ENCODE results near the gene METTL4.
"Not testable (repeated sequence)": the region's sequence is repeated elsewhere in the genome, so short reads cannot be mapped to it uniquely, and the experiment has no call there.

The METTL4 gene

DNA sequence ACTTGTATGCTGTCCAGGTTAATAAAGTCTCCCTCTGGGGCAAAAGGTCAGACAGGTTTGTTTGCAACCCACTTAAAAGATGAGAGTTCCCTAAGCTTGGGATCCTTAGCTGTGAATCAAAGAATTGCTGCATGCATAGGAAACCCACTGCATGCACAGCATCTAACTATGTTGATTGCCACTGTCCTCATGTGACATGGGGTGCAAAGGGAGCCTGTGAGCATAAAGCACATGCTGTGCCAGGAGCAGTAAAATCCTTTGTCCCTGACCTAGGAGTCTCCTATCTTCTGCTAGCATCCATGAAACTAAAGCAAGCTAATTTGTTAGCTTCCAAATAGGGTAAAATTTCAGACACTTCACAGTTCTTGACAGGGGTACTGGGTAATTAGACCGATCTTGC is 13.8 kb downstream of the METTL4 start:
- H3K27me3 ChIP-seq (ENCODE audit: control insufficient read depth in 1 of 2, insufficient read depth in 2 of 2, low read length in 2 of 2), result no peaks in the 10 kb centered on the region
- H3K9ac ChIP-seq (ENCODE audit: low read length), result no peak overlapping the region
- H3K27ac ChIP-seq (ENCODE audit: low read depth, low read length), result no peak overlapping the region
- peaks cover 3% of the 10 kb centered on the region for H3K36me3 ChIP-seq (ENCODE audit: insufficient read depth, low read length)
- H3K9me3 ChIP-seq (ENCODE audit: low read length), result no peaks in the 10 kb centered on the region
- no peak overlapping the region for H3K4me3 ChIP-seq (ENCODE audit: low read depth in 1 of 2, low read length in 2 of 2)
- no peaks in the 10 kb centered on the region for H3K4me1 ChIP-seq (ENCODE audit: insufficient read depth, low read length)

DNA sequence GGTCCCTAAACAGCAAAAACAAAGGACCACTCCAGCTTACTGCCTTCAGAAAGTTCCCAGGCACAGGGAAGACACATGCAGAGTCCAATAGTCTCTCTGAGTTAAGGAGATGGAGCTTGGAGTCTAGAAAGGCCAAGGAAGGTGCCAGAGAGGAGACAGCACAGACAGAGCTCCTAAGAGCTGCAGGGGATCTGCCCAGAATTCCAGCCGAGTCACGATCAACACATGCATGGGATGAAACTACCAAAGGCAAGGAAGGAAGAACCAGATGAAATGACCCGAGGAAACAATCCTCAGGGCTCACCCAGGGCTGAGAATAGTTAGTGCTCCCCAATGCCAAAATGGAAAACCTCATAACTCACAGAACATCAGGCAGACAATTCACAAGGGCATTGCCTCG is 15.4 kb downstream of the METTL4 start:
- Histone ChIP-seq H3K4me3 (ENCODE audit: low read depth in 1 of 2, low read length in 2 of 2) (no peak overlapping the region), H3K9ac (ENCODE audit: low read length) (no peak overlapping the region), H3K36me3 (ENCODE audit: insufficient read depth, low read length) (peaks cover 3% of the 10 kb centered on the region), H3K27ac (ENCODE audit: low read depth, low read length) (no peak overlapping the region), H3K9me3 (ENCODE audit: low read length) (no peaks in the 10 kb centered on the region), H3K4me1 (ENCODE audit: insufficient read depth, low read length) (no peaks in the 10 kb centered on the region), H3K27me3 (ENCODE audit: control insufficient read depth in 1 of 2, insufficient read depth in 2 of 2, low read length in 2 of 2) (no peaks in the 10 kb centered on the region)

DNA sequence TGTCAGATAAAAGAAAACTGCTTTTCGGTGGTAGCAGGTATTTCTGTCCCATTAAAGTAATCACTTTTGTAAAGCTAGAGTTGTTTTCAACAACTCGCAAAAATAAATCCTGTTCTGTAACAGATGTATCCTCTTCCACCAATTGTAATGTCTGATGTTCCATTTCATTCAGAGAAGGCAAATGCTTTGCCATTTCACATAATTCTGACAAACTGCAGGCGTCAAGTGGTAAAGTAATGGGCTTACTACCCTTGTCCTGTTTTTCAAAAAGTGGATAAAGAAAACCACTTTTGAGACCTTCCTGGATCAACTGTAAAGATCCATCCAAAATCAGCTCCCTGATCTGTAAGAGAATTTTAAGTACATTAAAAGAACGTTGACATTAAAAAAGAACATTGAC is 16.6 kb downstream of the METTL4 start:
- Histone ChIP-seq H3K4me1 (ENCODE audit: insufficient read depth, low read length) (no peaks in the 10 kb centered on the region), H3K27ac (ENCODE audit: low read depth, low read length) (no peak overlapping the region), H3K36me3 (ENCODE audit: insufficient read depth, low read length) (peaks cover 3% of the 10 kb centered on the region), H3K9me3 (ENCODE audit: low read length) (no peaks in the 10 kb centered on the region), H3K27me3 (ENCODE audit: control insufficient read depth in 1 of 2, insufficient read depth in 2 of 2, low read length in 2 of 2) (no peaks in the 10 kb centered on the region), H3K4me3 (ENCODE audit: low read depth in 1 of 2, low read length in 2 of 2) (no peak overlapping the region), H3K9ac (ENCODE audit: low read length) (no peak overlapping the region)

DNA sequence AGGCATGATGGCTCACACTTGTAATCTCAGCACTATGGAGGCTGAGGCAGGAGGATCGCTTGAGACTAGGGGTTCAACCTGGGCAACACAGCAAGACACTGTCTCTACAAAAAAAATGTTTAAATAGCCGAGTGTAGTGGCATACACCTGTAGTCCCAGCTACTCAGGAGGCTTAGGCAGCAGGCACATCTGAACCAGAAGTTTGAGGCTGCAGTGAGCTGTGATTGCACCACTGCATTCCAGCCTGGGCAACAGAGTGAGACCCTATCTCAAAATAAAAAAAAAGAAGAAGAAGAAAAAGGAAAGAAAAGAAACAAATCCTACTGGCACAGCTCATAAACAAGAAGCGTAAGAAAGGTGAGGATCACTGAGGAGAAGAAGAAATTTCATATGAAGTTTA is 19.9 kb downstream of the METTL4 start:
- Histone ChIP-seq H3K9me3 (ENCODE audit: low read length) (no peaks in the 10 kb centered on the region), H3K27me3 (ENCODE audit: control insufficient read depth in 1 of 2, insufficient read depth in 2 of 2, low read length in 2 of 2) (no peaks in the 10 kb centered on the region), H3K27ac (ENCODE audit: low read depth, low read length) (no peak overlapping the region), H3K4me1 (ENCODE audit: insufficient read depth, low read length) (no peaks in the 10 kb centered on the region), H3K9ac (ENCODE audit: low read length) (no peak overlapping the region), H3K4me3 (ENCODE audit: low read depth in 1 of 2, low read length in 2 of 2) (no peak overlapping the region), H3K36me3 (ENCODE audit: insufficient read depth, low read length) (peaks cover 3% of the 10 kb centered on the region)

DNA sequence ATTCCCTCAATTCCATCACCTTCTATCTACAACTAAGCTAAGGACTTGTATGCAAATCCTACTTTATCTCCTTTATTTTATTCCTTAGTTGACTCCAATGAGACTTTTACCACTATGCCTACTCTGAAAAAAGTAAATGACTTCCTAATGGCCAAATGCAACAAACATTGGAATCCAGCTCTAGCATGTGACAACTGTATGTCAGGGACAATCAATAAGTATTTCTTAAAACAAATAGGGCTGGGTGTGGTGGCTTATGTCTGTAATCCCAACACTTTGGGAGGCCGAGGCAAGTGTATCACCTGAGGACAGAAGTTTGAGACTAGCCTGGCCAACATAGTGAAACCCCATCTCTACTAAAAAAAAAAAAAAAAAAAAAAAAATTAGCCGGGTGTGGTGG is 21.8 kb downstream of the METTL4 start:
- Histone ChIP-seq H3K36me3 (ENCODE audit: insufficient read depth, low read length) (no peaks in the 10 kb centered on the region), H3K4me1 (ENCODE audit: insufficient read depth, low read length) (no peaks in the 10 kb centered on the region), H3K27ac (ENCODE audit: low read depth, low read length) (no peak overlapping the region), H3K4me3 (ENCODE audit: low read depth in 1 of 2, low read length in 2 of 2) (no peak overlapping the region), H3K9ac (ENCODE audit: low read length) (no peak overlapping the region), H3K9me3 (ENCODE audit: low read length) (no peaks in the 10 kb centered on the region), H3K27me3 (ENCODE audit: control insufficient read depth in 1 of 2, insufficient read depth in 2 of 2, low read length in 2 of 2) (no peaks in the 10 kb centered on the region)

DNA sequence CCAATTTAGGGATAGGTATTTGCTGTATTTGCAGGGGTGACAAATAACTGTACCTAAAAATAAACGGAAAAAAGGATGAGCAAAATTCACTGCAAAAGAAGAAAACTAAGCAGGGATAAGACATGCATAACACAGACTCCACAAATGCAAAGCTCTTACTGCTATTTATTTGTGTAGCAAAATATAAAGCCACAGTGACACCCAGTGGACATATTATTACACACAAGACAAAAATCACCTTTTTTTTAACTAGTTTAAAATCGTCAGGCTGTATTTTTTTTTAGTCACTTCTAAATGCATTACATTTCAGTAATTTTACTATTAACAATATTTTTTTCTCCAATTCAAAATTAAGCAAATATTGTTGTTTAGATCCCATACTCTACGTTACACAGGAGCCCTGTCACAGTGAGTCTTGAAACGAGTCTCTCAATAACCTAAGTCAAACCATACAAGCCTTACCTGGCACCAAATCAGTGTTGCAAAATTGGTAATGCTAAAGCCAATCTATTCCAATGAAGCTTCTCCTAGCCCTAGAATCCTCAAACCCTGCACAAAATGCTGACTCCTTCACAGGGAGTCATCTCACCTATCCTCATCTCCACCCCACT is 23.7 kb downstream of the METTL4 start:
- Histone ChIP-seq H3K9ac (ENCODE audit: low read length) (no peak overlapping the region), H3K4me1 (ENCODE audit: insufficient read depth, low read length) (no peaks in the 10 kb centered on the region), H3K4me3 (ENCODE audit: low read depth in 1 of 2, low read length in 2 of 2) (no peak overlapping the region), H3K36me3 (ENCODE audit: insufficient read depth, low read length) (no peaks in the 10 kb centered on the region), H3K27ac (ENCODE audit: low read depth, low read length) (no peak overlapping the region), H3K9me3 (ENCODE audit: low read length) (no peaks in the 10 kb centered on the region), H3K27me3 (ENCODE audit: control insufficient read depth in 1 of 2, insufficient read depth in 2 of 2, low read length in 2 of 2) (no peaks in the 10 kb centered on the region)

DNA sequence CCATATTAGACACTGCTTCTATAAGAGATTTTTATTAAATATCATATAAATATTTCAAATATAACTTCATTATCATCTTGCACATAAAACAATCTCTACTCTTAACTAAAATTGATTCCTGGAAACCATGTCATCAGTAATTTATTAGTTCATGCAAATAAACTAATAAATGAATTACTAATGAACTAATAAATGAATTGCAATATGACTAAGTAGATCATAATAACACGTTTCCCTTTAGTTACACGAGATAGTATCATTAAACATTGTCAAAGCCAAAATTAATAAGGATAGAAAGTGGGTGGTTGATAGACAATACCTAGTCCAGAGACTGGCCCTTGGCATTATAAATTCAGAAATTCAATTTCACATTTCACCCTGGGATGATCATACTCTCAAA is 26.1 kb downstream of the METTL4 start:
- Histone ChIP-seq H3K9ac (ENCODE audit: low read length) (no peak overlapping the region), H3K36me3 (ENCODE audit: insufficient read depth, low read length) (no peaks in the 10 kb centered on the region), H3K9me3 (ENCODE audit: low read length) (no peaks in the 10 kb centered on the region), H3K27ac (ENCODE audit: low read depth, low read length) (no peak overlapping the region), H3K4me1 (ENCODE audit: insufficient read depth, low read length) (no peaks in the 10 kb centered on the region), H3K4me3 (ENCODE audit: low read depth in 1 of 2, low read length in 2 of 2) (no peak overlapping the region), H3K27me3 (ENCODE audit: control insufficient read depth in 1 of 2, insufficient read depth in 2 of 2, low read length in 2 of 2) (no peaks in the 10 kb centered on the region)

DNA sequence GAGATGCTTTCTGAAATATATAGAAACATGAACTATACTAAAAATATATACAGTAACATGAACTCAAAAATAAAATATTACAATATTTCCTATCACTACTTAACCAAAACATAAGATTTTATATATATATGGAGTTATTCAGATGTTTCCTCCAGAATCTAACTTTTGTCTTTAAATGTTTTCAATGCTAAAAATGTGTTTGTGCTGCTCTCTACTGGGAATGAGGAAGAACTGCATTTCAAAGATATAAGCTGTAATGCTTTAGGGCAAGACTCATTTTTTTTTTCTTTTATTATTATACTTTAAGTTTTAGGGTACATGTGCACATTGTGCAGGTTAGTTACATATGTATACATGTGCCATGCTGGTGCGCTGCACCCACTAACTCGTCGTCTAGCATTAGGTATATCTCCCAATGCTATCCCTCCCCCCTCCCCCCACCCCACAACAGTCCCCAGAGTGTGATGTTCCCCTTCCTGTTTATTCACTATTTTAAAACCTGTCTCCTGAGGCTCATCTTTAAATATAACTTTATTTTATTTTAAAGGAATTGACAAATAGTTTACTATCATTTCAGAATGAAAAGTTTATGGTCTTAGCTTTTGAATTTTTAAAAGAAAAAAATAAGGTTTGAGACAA is 29.3 kb downstream of the METTL4 start:
- H3K4me3 ChIP-seq (ENCODE audit: low read depth in 1 of 2, low read length in 2 of 2); H3K9ac ChIP-seq (ENCODE audit: low read length); H3K4me1 ChIP-seq (ENCODE audit: insufficient read depth, low read length); H3K27ac ChIP-seq (ENCODE audit: low read depth, low read length); H3K27me3 ChIP-seq (ENCODE audit: control insufficient read depth in 1 of 2, insufficient read depth in 2 of 2, low read length in 2 of 2); H3K9me3 ChIP-seq (ENCODE audit: low read length); H3K36me3 ChIP-seq (ENCODE audit: insufficient read depth, low read length): not testable (repeated sequence)

DNA sequence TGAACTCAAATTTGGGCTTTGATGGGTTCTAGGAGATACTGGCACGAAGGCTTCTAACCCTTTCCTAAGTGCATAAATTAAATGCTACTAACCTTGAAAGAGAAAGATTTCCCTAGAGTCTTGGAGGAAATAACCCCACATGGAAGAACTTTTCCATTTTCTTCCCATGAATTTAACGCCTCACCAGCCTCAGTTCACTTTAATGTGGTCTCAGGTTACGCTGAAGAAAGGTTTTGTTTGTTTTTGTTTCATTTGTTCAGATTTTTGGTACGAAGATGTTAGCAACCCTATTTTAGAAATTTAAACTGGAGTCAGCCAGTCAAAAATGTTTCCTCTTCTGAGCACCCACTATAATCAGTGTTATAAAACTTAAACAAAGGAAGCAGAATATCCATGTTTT is 30.7 kb downstream of the METTL4 start:
- no peaks in the 10 kb centered on the region for H3K27me3 ChIP-seq (ENCODE audit: control insufficient read depth in 1 of 2, insufficient read depth in 2 of 2, low read length in 2 of 2)
- H3K4me1 ChIP-seq (ENCODE audit: insufficient read depth, low read length), result peaks cover 4% of the 10 kb centered on the region
- no peaks in the 10 kb centered on the region for H3K36me3 ChIP-seq (ENCODE audit: insufficient read depth, low read length)
- no peak overlapping the region for H3K27ac ChIP-seq (ENCODE audit: low read depth, low read length)
- H3K4me3 ChIP-seq (ENCODE audit: low read depth in 1 of 2, low read length in 2 of 2), result no peak overlapping the region
- no peaks in the 10 kb centered on the region for H3K9me3 ChIP-seq (ENCODE audit: low read length)
- H3K9ac ChIP-seq (ENCODE audit: low read length), result no peak overlapping the region

DNA sequence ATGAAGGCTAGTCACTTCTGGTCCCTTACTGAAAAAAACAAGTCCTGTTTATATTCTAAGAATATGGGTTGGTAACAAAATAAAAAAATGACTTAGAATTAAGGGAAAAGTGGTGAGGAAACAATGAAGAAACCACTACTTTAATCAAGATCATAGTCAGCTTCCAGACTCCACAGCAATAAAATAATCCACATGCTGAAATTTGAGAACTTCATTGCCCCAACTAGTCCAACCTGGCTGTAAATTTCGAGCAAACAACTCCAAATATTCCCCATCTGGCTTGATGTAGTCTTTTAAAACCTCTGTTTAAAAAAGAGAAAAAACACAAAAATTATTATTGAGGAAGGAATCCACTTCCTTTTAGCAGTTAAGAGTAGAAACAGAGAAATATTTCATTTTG is 32.5 kb downstream of the METTL4 start:
- H3K9me3 ChIP-seq (ENCODE audit: low read length), result no peaks in the 10 kb centered on the region
- peaks cover 4% of the 10 kb centered on the region for H3K4me1 ChIP-seq (ENCODE audit: insufficient read depth, low read length)
- no peaks in the 10 kb centered on the region for H3K27me3 ChIP-seq (ENCODE audit: control insufficient read depth in 1 of 2, insufficient read depth in 2 of 2, low read length in 2 of 2)
- no peak overlapping the region for H3K4me3 ChIP-seq (ENCODE audit: low read depth in 1 of 2, low read length in 2 of 2)
- no peak overlapping the region for H3K27ac ChIP-seq (ENCODE audit: low read depth, low read length)
- H3K9ac ChIP-seq (ENCODE audit: low read length), result no peak overlapping the region
- H3K36me3 ChIP-seq (ENCODE audit: insufficient read depth, low read length), result no peaks in the 10 kb centered on the region

DNA sequence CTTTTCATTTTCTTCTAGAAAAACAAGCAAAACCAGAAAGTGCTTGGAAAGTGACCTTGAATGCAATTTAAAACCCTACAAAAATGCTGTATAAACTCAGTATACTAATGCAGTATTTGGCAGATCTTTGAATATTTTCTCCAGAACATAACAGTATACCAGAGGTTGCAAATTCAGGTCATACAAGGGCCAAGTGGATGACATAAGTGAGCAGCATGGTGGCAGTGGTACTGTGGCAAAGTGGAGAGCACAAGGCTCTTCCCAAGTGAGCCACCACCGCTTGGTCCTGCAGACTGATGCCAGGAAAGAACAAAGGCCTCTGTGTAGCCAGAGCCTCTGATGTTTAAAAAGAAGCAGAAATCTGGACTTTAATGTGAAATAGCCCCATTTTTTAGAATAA is 33.1 kb downstream of the METTL4 start:
- Histone ChIP-seq H3K9me3 (ENCODE audit: low read length) (no peaks in the 10 kb centered on the region), H3K36me3 (ENCODE audit: insufficient read depth, low read length) (no peaks in the 10 kb centered on the region), H3K27ac (ENCODE audit: low read depth, low read length) (no peak overlapping the region), H3K9ac (ENCODE audit: low read length) (no peak overlapping the region), H3K4me3 (ENCODE audit: low read depth in 1 of 2, low read length in 2 of 2) (no peak overlapping the region), H3K27me3 (ENCODE audit: control insufficient read depth in 1 of 2, insufficient read depth in 2 of 2, low read length in 2 of 2) (no peaks in the 10 kb centered on the region), H3K4me1 (ENCODE audit: insufficient read depth, low read length) (peaks cover 4% of the 10 kb centered on the region)

DNA sequence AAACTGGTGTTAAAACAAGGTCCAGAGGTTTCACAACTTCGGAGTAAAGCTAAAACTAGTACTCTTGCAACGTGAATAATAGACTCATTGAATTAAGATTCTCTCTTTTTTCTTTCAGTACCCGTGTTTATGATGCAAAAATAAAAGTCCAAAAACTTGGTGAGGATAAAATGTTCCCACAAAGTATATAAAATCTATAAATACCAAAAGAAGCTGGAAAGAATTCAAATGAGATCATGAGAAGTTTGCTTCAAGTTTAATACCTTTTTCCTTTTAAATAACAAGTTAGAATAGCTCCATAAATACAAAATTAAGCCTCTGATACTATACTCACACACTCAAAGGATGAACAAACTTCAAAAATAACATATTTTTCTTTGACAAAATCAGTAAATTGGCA is 34.0 kb downstream of the METTL4 start:
- no peaks in the 10 kb centered on the region for H3K36me3 ChIP-seq (ENCODE audit: insufficient read depth, low read length)
- no peak overlapping the region for H3K27ac ChIP-seq (ENCODE audit: low read depth, low read length)
- no peaks in the 10 kb centered on the region for H3K27me3 ChIP-seq (ENCODE audit: control insufficient read depth in 1 of 2, insufficient read depth in 2 of 2, low read length in 2 of 2)
- peaks cover 4% of the 10 kb centered on the region for H3K4me1 ChIP-seq (ENCODE audit: insufficient read depth, low read length)
- no peak overlapping the region for H3K9ac ChIP-seq (ENCODE audit: low read length)
- no peaks in the 10 kb centered on the region for H3K9me3 ChIP-seq (ENCODE audit: low read length)
- no peak overlapping the region for H3K4me3 ChIP-seq (ENCODE audit: low read depth in 1 of 2, low read length in 2 of 2)

Data from muscle layer of colon (tissue), 2 donors.